SK-N-SH (cell line): Measurements from ENCODE around the gene BARX1. TPM values are rescaled to one million over a fixed set of nuclear protein-coding genes. Genes with fewer than 3 reads are reported as not detected.

ENCODE experiments used
- CTCF ChIA-PET: fragments of 300-600, 350-600 bp; formaldehyde crosslinking; extraction: SDS; loops from one replicate; lab custom pipeline; 2021; lab: Yijun Ruan, JAX
- POLR2A ChIA-PET: fragments of 350-600 bp; sonication (Branson Sonifier 250); formaldehyde crosslinking; extraction: SDS; loops from one replicate; lab custom pipeline; 2020; ENCODE audit warnings: antibody characterized with exemption, inconsistent platforms; lab: Yijun Ruan, JAX
- DNase-seq: peaks from one replicate; pipeline ENCODE4 v3.0.0; 2012
- H2AFZ ChIP-seq: fragments of 200-600 bp; sonication (generic); 2 replicates; pipeline ENCODE4 v1.8.1; 2016; ENCODE audit warnings: antibody characterized with exemption, mild to moderate bottlenecking, low read depth
- H3F3A ChIP-seq: fragments of 200-600 bp; sonication (generic); replicated peaks from 2 replicates; pipeline ENCODE3; 2016; ENCODE audit warnings: antibody characterized with exemption, mild to moderate bottlenecking; ENCODE audit not compliant: insufficient read depth
- H3K27ac ChIP-seq, 2 experiments: fragments of 200-500 bp in 1 of 2; fragments of 200-600 bp in 1 of 2; sonication (Bioruptor generic) in 1 of 2; sonication (generic), shearing (Covaris generic) in 1 of 2; 2 replicates each; pipeline versions ENCODE4 v1.5.1 to v1.6.1; 2014 to 2016; ENCODE audit warnings: low read depth in 2 of 2, inconsistent platforms in 1 of 2, low read length in 1 of 2, mild to moderate bottlenecking in 1 of 2, mixed read lengths in 1 of 2
- H3K27me3 ChIP-seq: fragments of 200-600 bp; sonication (generic), shearing (Covaris generic); 2 replicates; pipeline ENCODE4 v1.6.1; 2016; ENCODE audit warnings: mixed run types; ENCODE audit not compliant: insufficient read depth
- H3K36me3 ChIP-seq, 2 experiments: fragments of 200-500 bp in 1 of 2; fragments of 200-600 bp in 1 of 2; sonication (Bioruptor generic) in 1 of 2; sonication (generic) in 1 of 2; replicated peaks in 1 of 2; 2 replicates each; pipeline versions ENCODE3 to v1.5.1; 2014 to 2016; ENCODE audit warnings: low read length in 1 of 2, mild to moderate bottlenecking in 1 of 2; ENCODE audit not compliant: insufficient read depth in 2 of 2, control insufficient read depth in 1 of 2
- H3K4me1 ChIP-seq, 2 experiments: fragments of 200-500 bp in 1 of 2; fragments of 200-600 bp in 1 of 2; sonication (Bioruptor generic) in 1 of 2; sonication (generic), shearing (Covaris generic) in 1 of 2; 2 replicates each; pipeline versions ENCODE4 v1.5.1 to v1.6.1; 2014 to 2016; ENCODE audit warnings: low read depth in 1 of 2, low read length in 1 of 2, mixed run types in 1 of 2; ENCODE audit not compliant: insufficient read depth in 2 of 2, control insufficient read depth in 1 of 2
- H3K4me2 ChIP-seq: fragments of 200-600 bp; sonication (generic), shearing (Covaris generic); 2 replicates; pipeline ENCODE4 v1.6.1; 2017; ENCODE audit warnings: mixed run types
- H3K4me3 ChIP-seq, 2 experiments: fragments of 200-500 bp in 1 of 2; fragments of 200-600 bp in 1 of 2; sonication (Bioruptor generic) in 1 of 2; sonication (generic), shearing (Covaris generic) in 1 of 2; 2 replicates each; pipeline versions ENCODE4 v1.5.1 to v1.8.1; 2014 to 2016; ENCODE audit warnings: low read depth in 2 of 2, inconsistent platforms in 1 of 2, low read length in 1 of 2, mild to moderate bottlenecking in 1 of 2, mixed read lengths in 1 of 2, moderate library complexity in 1 of 2
- H3K79me2 ChIP-seq: fragments of 200-600 bp; sonication (generic); 2 replicates; pipeline ENCODE4 v1.8.1; 2017; ENCODE audit warnings: mild to moderate bottlenecking; ENCODE audit not compliant: insufficient read depth
- H3K9ac ChIP-seq: fragments of 200-600 bp; sonication (generic); 2 replicates; pipeline ENCODE4 v1.6.1; 2017; ENCODE audit warnings: mixed run types
- H3K9me2 ChIP-seq: fragments of 200-600 bp; sonication (generic); 2 replicates; pipeline ENCODE4 v1.6.1; 2017; ENCODE audit warnings: mixed run types
- H3K9me3 ChIP-seq: fragments of 200-600 bp; sonication (generic); 2 replicates; pipeline ENCODE4 v1.6.1; 2017; ENCODE audit warnings: mixed run types, mild to moderate bottlenecking, moderate library complexity
- H4K20me1 ChIP-seq: fragments of 200-600 bp; sonication (generic); 2 replicates; pipeline ENCODE4 v1.6.1; 2017; ENCODE audit warnings: mild to moderate bottlenecking, mixed run types; ENCODE audit not compliant: insufficient read depth
- CHD2 ChIP-seq: fragments of 150-350 bp; IDR thresholded peaks from 2 replicates; pipeline ENCODE4 v1.6.1; 2018; ENCODE audit warnings: low read length; ENCODE audit not compliant: partially characterized antibody
- ELF1 ChIP-seq: IDR thresholded peaks from 2 replicates; pipeline ENCODE4 v1.4.0; 2012
- EP300 ChIP-seq, 2 experiments: IDR thresholded peaks; 2 replicates each; pipeline versions ENCODE4 v1.4.0 to v1.6.1; 2012; ENCODE audit warnings: borderline replicate concordance in 1 of 2, low read depth in 1 of 2, low read length in 1 of 2
- EZH2phosphoT487 ChIP-seq: fragments of 200-600 bp; sonication (generic); IDR thresholded peaks from 2 replicates; pipeline ENCODE4 v1.6.1; 2017; ENCODE audit warnings: low read depth, mixed run types, mild to moderate bottlenecking, antibody characterized with exemption, moderate library complexity, borderline replicate concordance
- FOSL2 ChIP-seq: IDR thresholded peaks from 2 replicates; pipeline ENCODE4 v1.4.0; 2012; ENCODE audit warnings: low read depth, mild to moderate bottlenecking, moderate library complexity, borderline replicate concordance
- GABPA ChIP-seq: IDR thresholded peaks from 2 replicates; pipeline ENCODE4 v1.4.0; 2012; ENCODE audit warnings: low read depth, mild to moderate bottlenecking
- JUND ChIP-seq: IDR thresholded peaks from 2 replicates; pipeline ENCODE4 v1.4.0; 2012
- MEF2A ChIP-seq: IDR thresholded peaks from 2 replicates; pipeline ENCODE4 v1.4.0; 2012; ENCODE audit warnings: low read depth, borderline replicate concordance
- MXI1 ChIP-seq: IDR thresholded peaks from 2 replicates; pipeline ENCODE4 v1.6.1; 2012; ENCODE audit warnings: mild to moderate bottlenecking, low read depth, low read length, improper control_type of control experiment
- NRF1 ChIP-seq: IDR thresholded peaks from 2 replicates; pipeline ENCODE4 v1.6.1; 2012; ENCODE audit warnings: low read depth, mild to moderate bottlenecking, low read length
- POLR2AphosphoS5 ChIP-seq: IDR thresholded peaks from 2 replicates; pipeline ENCODE4 v1.6.1; 2012; ENCODE audit warnings: low read depth, low read length
- RAD21 ChIP-seq: IDR thresholded peaks from 2 replicates; pipeline ENCODE4 v1.6.1; 2012; ENCODE audit warnings: mild to moderate bottlenecking, low read length
- RFX5 ChIP-seq: IDR thresholded peaks from 2 replicates; pipeline ENCODE4 v1.6.1; 2012; ENCODE audit warnings: mild to moderate bottlenecking, improper control_type of control experiment, low read length
- RXRA ChIP-seq: IDR thresholded peaks from 2 replicates; pipeline ENCODE4 v1.4.0; 2012; ENCODE audit warnings: low read depth, mild to moderate bottlenecking, borderline replicate concordance
- TEAD4 ChIP-seq: IDR thresholded peaks from 2 replicates; pipeline ENCODE4 v1.4.0; 2012; ENCODE audit warnings: mild to moderate bottlenecking, borderline replicate concordance; ENCODE audit not compliant: insufficient read depth
- WGBS: methylation state at CpG from one replicate; pipeline ENCODE4 v1.1.6; 2017; ENCODE audit warnings: low lambda C conversion rate; 5-methylcytosine and 5-hydroxymethylcytosine counted together
- polyA plus RNA-seq, 3 experiments: library from polyadenylated mRNA; depleted of rRNA; stranded (reverse); fragments of >200 nt; gene quantifications; 2 replicates each; pipeline ENCODE4 v1.2.3, GENCODE V29; 2012
- TF ChIP-seq, protein P1 (sequence below): IDR thresholded peaks from 2 replicates; pipeline ENCODE4; 2012
- TF ChIP-seq, protein P2 (sequence below): IDR thresholded peaks from 2 replicates; pipeline ENCODE4 v1.4.0; 2012; ENCODE audit warnings: low read depth, borderline replicate concordance
- TF ChIP-seq, protein P3 (sequence below): fragments of 200-600 bp; sonication (generic); IDR thresholded peaks from 2 replicates; pipeline ENCODE4 v1.6.1; 2017; ENCODE audit warnings: antibody characterized with exemption, mild to moderate bottlenecking, moderate library complexity
- TF ChIP-seq, protein P4 (sequence below): IDR thresholded peaks from 2 replicates; pipeline ENCODE4 v1.4.0; 2012; ENCODE audit warnings: low read depth

BARX1 gene
- polyA plus RNA-seq, 1 of the 3 experiments (the other 2 are of a cell fraction): not detected

DNA sequence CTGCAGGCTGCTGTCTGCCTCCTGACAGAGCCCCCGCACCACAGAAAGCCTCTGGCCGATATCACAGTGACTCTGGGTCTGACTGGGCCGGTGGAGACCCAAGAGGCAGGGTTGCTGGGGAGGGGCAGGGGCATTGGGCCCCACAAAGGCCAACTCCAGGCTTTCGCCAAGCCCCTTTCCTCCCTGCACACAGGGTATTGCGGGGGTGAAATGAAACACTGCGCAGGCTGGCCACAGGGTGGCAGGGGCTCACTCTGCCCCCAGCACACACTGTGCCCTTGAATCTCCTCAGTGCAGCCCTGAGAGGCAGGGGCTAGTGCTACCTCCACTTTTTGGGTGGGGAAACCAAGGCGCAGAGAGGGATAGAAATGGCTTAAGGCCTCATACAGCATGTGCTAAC lies 44.6 kb downstream of the BARX1 start:
- Histone ChIP-seq H3K9ac (no peak overlapping the region), H3F3A (no peaks in the 10 kb centered on the region), H3K36me3 (no peaks in the 10 kb centered on the region), H3K9me2 (no peaks in the 10 kb centered on the region), H3K4me2 (no peak overlapping the region), H3K4me3 (no peak overlapping the region), H4K20me1 (no peaks in the 10 kb centered on the region), H2AFZ (no peak overlapping the region), H3K4me1 (no peaks in the 10 kb centered on the region), H3K27ac (no peak overlapping the region), H3K9me3 (no peaks in the 10 kb centered on the region), H3K79me2 (no peaks in the 10 kb centered on the region), H3K27me3 (no peaks in the 10 kb centered on the region)
- WGBS: 31% methylated on average over 5 of the region's 7 CpGs
- ChIA-PET CTCF (no interaction called here), POLR2A (no interaction called here)
- TF ChIP-seq, protein P1, sequence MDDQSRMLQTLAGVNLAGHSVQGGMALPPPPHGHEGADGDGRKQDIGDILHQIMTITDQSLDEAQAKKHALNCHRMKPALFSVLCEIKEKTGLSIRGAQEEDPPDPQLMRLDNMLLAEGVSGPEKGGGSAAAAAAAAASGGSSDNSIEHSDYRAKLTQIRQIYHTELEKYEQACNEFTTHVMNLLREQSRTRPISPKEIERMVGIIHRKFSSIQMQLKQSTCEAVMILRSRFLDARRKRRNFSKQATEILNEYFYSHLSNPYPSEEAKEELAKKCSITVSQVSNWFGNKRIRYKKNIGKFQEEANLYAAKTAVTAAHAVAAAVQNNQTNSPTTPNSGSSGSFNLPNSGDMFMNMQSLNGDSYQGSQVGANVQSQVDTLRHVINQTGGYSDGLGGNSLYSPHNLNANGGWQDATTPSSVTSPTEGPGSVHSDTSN: no peak
- TF ChIP-seq CHD2: no peak
- TF ChIP-seq NRF1: no peak
- no peak for TF ChIP-seq POLR2AphosphoS5
- no peak for TF ChIP-seq ELF1
- TF ChIP-seq RXRA: no peak
- TF ChIP-seq, protein P2, sequence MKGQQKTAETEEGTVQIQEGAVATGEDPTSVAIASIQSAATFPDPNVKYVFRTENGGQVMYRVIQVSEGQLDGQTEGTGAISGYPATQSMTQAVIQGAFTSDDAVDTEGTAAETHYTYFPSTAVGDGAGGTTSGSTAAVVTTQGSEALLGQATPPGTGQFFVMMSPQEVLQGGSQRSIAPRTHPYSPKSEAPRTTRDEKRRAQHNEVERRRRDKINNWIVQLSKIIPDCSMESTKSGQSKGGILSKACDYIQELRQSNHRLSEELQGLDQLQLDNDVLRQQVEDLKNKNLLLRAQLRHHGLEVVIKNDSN: no peak
- TF ChIP-seq GABPA: no peak
- no peak for TF ChIP-seq RFX5
- TF ChIP-seq TEAD4: no peak
- TF ChIP-seq MXI1: no peak
- TF ChIP-seq EZH2phosphoT487: no peak
- no peak for TF ChIP-seq FOSL2
- no peak for TF ChIP-seq JUND
- no peak for TF ChIP-seq RAD21
- no peak for TF ChIP-seq MEF2A
- TF ChIP-seq, protein P3, sequence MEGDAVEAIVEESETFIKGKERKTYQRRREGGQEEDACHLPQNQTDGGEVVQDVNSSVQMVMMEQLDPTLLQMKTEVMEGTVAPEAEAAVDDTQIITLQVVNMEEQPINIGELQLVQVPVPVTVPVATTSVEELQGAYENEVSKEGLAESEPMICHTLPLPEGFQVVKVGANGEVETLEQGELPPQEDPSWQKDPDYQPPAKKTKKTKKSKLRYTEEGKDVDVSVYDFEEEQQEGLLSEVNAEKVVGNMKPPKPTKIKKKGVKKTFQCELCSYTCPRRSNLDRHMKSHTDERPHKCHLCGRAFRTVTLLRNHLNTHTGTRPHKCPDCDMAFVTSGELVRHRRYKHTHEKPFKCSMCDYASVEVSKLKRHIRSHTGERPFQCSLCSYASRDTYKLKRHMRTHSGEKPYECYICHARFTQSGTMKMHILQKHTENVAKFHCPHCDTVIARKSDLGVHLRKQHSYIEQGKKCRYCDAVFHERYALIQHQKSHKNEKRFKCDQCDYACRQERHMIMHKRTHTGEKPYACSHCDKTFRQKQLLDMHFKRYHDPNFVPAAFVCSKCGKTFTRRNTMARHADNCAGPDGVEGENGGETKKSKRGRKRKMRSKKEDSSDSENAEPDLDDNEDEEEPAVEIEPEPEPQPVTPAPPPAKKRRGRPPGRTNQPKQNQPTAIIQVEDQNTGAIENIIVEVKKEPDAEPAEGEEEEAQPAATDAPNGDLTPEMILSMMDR: no peak
- TF ChIP-seq, protein P4, sequence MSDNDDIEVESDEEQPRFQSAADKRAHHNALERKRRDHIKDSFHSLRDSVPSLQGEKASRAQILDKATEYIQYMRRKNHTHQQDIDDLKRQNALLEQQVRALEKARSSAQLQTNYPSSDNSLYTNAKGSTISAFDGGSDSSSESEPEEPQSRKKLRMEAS: no peak
- no peak for TF ChIP-seq EP300 (IDR thresholded peaks at IDR 0.05; ENCODE audit: borderline replicate concordance in 1 of 2, low read depth in 1 of 2, low read length in 1 of 2)
- DNase-seq: no peak
